IMR-90 (cell line): Measurements from ENCODE around the gene SETSIP. TPM values are rescaled to one million over a fixed set of nuclear protein-coding genes. Genes with fewer than 3 reads are reported as not detected.

Experiments
- polyA plus RNA-seq, 3 experiments: library from polyadenylated mRNA; depleted of rRNA; stranded (reverse); fragments of >200 nt; gene quantifications; 2 replicates each; pipeline ENCODE4 v1.2.3, GENCODE V29; 2012; ENCODE audit warnings: low replicate concordance in 1 of 3
- total RNA-seq: library from RNA; depleted of rRNA; stranded (reverse); fragments of >200 nt; gene quantifications from 2 replicates; pipeline ENCODE4 v1.2.3, GENCODE V29; 2012; rRNA removed

The SETSIP gene
- total and polyA plus RNA-seq, 2 of the 4 experiments (the other 2 are of a cell fraction): not detected

Other genes with a start within 250 kb of the SETSIP start
- gene TGFBR3, start 189.3 kb downstream of the SETSIP start, total RNA-seq: 8.3 and 11.3 TPM in 2 replicates
- gene TGFBR3, start 189.3 kb downstream of the SETSIP start, polyA plus RNA-seq (2012; rRNA removed): 3.0 and 4.0 TPM in 2 replicates
- not detected in 2 replicates for gene BRDT, start 126.0 kb downstream of the SETSIP start, total RNA-seq
- not detected in 2 replicates for gene BRDT, start 126.0 kb downstream of the SETSIP start, polyA plus RNA-seq (2012; rRNA removed)
- 1.8 and 3.6 TPM in 2 replicates for gene EPHX4, start 45.4 kb downstream of the SETSIP start, total RNA-seq
- 1.7 and 2.8 TPM in 2 replicates for gene EPHX4, start 45.4 kb downstream of the SETSIP start, polyA plus RNA-seq (2012; rRNA removed)
- 2.0 and 3.6 TPM in 2 replicates for gene BTBD8, start 4.9 kb upstream of the SETSIP start, total RNA-seq
- 0.62 and 0.94 TPM in 2 replicates for gene BTBD8, start 4.9 kb upstream of the SETSIP start, polyA plus RNA-seq (2012; rRNA removed)
- not detected in 2 replicates for gene C1orf146, start 142.5 kb upstream of the SETSIP start, total RNA-seq
- gene C1orf146, start 142.5 kb upstream of the SETSIP start, polyA plus RNA-seq (2012; rRNA removed): not detected in 2 replicates
- 4.1 and 11.9 TPM in 2 replicates for gene GLMN, start 223.6 kb upstream of the SETSIP start, total RNA-seq
- gene GLMN, start 223.6 kb upstream of the SETSIP start, polyA plus RNA-seq (2012; rRNA removed): 3.3 and 4.7 TPM in 2 replicates
- 13.6 TPM in 2 replicates for gene RPAP2, start 223.6 kb upstream of the SETSIP start, total RNA-seq
- gene RPAP2, start 223.6 kb upstream of the SETSIP start, polyA plus RNA-seq (2012; rRNA removed): 3.9 and 7.1 TPM in 2 replicates